ENCODE data around the gene ADIPOR2.

Gene ADIPOR2

DNA sequence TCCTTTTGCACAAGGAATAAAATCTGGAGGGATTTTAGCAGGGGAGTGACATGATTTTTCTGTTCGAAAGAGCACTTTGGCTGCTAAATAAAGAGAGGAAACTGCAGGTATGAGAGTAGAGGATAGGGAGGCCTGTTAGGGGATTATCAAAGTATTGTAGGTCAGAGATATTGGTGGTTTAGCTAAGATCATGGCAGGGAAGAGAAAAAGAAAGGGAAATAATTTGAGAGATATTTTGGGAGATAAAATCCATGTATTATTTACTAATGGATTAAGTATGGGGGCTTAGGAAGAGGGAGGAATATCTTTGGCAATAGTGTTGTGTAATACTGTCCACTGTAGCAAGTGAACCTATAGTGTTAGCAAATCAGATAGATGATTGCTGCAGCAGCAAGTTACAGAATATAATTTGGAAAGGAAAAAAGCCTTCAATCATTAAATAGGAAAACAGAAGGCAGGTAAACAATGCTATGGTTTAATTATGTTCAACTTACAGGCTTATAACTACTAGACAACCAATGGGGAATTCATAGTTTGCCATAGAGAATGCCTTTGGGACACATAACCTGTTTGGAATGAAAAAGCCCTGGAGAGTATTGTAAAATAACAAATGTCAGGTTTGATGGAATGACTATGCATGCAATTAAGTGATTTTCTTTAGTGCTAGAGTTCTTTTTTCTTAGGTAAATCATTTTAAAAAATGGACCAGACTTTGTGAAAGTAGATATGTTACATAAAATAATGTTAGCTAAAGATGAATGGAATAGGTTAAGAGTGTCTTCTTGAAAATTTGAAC lies 50.5 kb downstream of the ADIPOR2 start:
- TF ChIP-seq FOXP2 (optimal IDR thresholded peaks at IDR 0.05; ENCODE audit: borderline replicate concordance, extremely low read depth, extremely low read length, insufficient read depth) (no peak), POLR2AphosphoS5 (IDR thresholded peaks at IDR 0.05; ENCODE audit: low read depth, low read length) (no peak), TAF1 (IDR thresholded peaks at IDR 0.05; ENCODE audit: borderline replicate concordance, insufficient read depth, low read length) (no peak), REST (IDR thresholded peaks at IDR 0.05; ENCODE audit: insufficient read depth in 1 of 2, low read depth in 2 of 2, low read length in 2 of 2) (no peak), SIN3A (IDR thresholded peaks at IDR 0.05; ENCODE audit: borderline replicate concordance, insufficient read depth, low read length) (no peak)

DNA sequence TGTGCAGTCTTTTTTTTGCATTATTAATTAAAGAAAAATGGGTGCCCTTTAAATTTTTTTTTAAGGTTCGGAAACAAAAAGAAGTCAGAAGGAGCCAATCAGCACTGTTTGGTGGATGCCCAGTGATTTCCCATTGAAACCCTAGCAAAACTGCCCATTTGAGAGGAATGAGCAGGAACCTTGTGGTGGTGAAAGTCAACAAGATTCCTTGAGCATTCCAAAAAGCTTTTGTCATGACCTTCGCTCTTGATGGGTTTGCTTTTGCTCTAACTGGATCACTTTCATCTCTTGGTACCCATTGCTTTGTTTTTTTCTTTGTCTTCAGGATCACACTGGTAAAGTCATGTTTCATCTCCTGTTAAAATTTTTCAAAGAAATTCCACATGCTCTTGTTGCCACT lies 54.1 kb downstream of the ADIPOR2 start:
- TF ChIP-seq REST (IDR thresholded peaks at IDR 0.05; ENCODE audit: insufficient read depth in 1 of 2, low read depth in 2 of 2, low read length in 2 of 2): no peak
- no peak for TF ChIP-seq TAF1 (IDR thresholded peaks at IDR 0.05; ENCODE audit: borderline replicate concordance, insufficient read depth, low read length)
- TF ChIP-seq SIN3A (IDR thresholded peaks at IDR 0.05; ENCODE audit: borderline replicate concordance, insufficient read depth, low read length): no peak
- no peak for TF ChIP-seq FOXP2 (optimal IDR thresholded peaks at IDR 0.05; ENCODE audit: borderline replicate concordance, extremely low read depth, extremely low read length, insufficient read depth)
- no peak for TF ChIP-seq POLR2AphosphoS5 (IDR thresholded peaks at IDR 0.05; ENCODE audit: low read depth, low read length)

DNA sequence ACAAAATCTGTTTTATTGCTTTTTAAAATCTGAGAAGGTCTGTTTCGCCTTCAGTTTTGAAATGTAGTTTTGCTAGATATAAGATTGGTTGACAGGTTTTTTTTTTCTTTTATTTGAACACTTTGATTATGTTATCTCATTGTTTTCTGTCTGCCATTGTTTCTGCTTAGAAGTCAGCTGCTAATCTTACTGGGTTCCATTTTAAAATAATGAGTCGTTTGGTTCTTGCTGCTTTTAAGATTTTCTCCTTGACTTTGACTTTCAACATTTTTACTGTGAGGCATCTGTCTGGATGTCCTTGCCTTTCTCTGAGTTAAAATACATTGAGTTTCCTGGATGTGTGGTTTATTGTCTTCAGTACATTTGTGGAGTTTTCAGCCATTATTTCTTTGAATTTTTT lies 56.7 kb downstream of the ADIPOR2 start:
- TF ChIP-seq FOXP2 (optimal IDR thresholded peaks at IDR 0.05; ENCODE audit: borderline replicate concordance, extremely low read depth, extremely low read length, insufficient read depth) (no peak), TAF1 (IDR thresholded peaks at IDR 0.05; ENCODE audit: borderline replicate concordance, insufficient read depth, low read length) (no peak), POLR2AphosphoS5 (IDR thresholded peaks at IDR 0.05; ENCODE audit: low read depth, low read length) (no peak)

DNA sequence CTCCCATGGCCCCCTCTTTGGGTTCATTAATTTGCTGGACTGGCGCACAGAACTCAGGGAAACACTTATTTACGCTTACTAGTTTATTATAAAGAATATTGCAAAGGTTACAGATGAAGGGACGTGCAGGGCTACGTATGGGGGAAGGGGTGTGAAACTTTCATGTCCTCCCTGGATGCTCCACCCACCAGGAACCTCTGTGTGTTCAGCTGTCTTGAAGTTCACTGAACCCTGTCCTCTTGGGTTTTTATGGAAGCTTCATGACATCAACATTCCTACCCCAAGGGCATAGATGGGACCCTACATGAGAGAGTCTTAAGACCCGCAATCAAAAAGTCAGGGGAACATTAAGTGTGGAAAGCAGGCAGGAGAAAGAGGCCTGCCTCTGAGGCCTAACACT lies 58.1 kb downstream of the ADIPOR2 start:
- TF ChIP-seq FOXP2 (optimal IDR thresholded peaks at IDR 0.05; ENCODE audit: borderline replicate concordance, extremely low read depth, extremely low read length, insufficient read depth): no peak
- TF ChIP-seq SIN3A (IDR thresholded peaks at IDR 0.05; ENCODE audit: borderline replicate concordance, insufficient read depth, low read length): no peak
- no peak for TF ChIP-seq REST (IDR thresholded peaks at IDR 0.05; ENCODE audit: insufficient read depth in 1 of 2, low read depth in 2 of 2, low read length in 2 of 2)
- TF ChIP-seq TAF1 (IDR thresholded peaks at IDR 0.05; ENCODE audit: borderline replicate concordance, insufficient read depth, low read length): no peak
- TF ChIP-seq POLR2AphosphoS5 (IDR thresholded peaks at IDR 0.05; ENCODE audit: low read depth, low read length): no peak

GRCh38 chr12:1750300-1750699 lies 59.4 kb downstream of the ADIPOR2 start:
- TF ChIP-seq SIN3A (IDR thresholded peaks at IDR 0.05; ENCODE audit: borderline replicate concordance, insufficient read depth, low read length): no peak
- TF ChIP-seq TAF1 (IDR thresholded peaks at IDR 0.05; ENCODE audit: borderline replicate concordance, insufficient read depth, low read length): no peak
- no peak for TF ChIP-seq FOXP2 (optimal IDR thresholded peaks at IDR 0.05; ENCODE audit: borderline replicate concordance, extremely low read depth, extremely low read length, insufficient read depth)
- no peak for TF ChIP-seq POLR2AphosphoS5 (IDR thresholded peaks at IDR 0.05; ENCODE audit: low read depth, low read length)
- no peak for TF ChIP-seq REST (IDR thresholded peaks at IDR 0.05; ENCODE audit: insufficient read depth in 1 of 2, low read depth in 2 of 2, low read length in 2 of 2)

Measured in PFSK-1 (cell line).